Measurements from ENCODE around the gene TAS1R1.

GRCh38 chr1:6600410-6601048, 45.4 kb downstream of the TAS1R1 start:
- TF ChIP-seq EZH2 (IDR thresholded peaks at IDR 0.05; ENCODE audit: insufficient read depth, poor library complexity, severe bottlenecking) (no peak), EZH2phosphoT487 (IDR thresholded peaks at IDR 0.05; ENCODE audit: insufficient read depth, low read depth) (no peak)
